Measurements from ENCODE around the gene NR3C2. TPM values are rescaled to one million over a fixed set of nuclear protein-coding genes. Genes with fewer than 3 reads are reported as not detected.

The NR3C2 gene
- total and polyA plus RNA-seq, 10 of the 15 experiments (the other 5 are each of a cell fraction or from before 2014, with no cell fraction given): 0.05 to 0.11 (median 0.08) TPM; not detected in 4

GRCh38 chr4:148335133-148335532 is 107.1 kb downstream of the NR3C2 start (continued):
- no peak for TF ChIP-seq BCLAF1 (IDR thresholded peaks at IDR 0.05)
- no peak for TF ChIP-seq E4F1 (IDR thresholded peaks at IDR 0.05; ENCODE audit: borderline replicate concordance, partially characterized antibody)
- TF ChIP-seq SUPT20H (IDR thresholded peaks at IDR 0.05; ENCODE audit: borderline replicate concordance, control insufficient read depth, low read depth, low read length): no peak

- no peaks in the 10 kb centered on the region for H3K79me2 ChIP-seq (ENCODE audit: control insufficient read depth, insufficient read depth, low read length)
- H3K36me3 ChIP-seq (ENCODE audit: control insufficient read depth in 2 of 2, insufficient read depth in 2 of 2, low read length in 1 of 2): no peaks in the 10 kb centered on the region
- no peak overlapping the region for H3K4me3 ChIP-seq
- intact Hi-C loops (cut with micrococcal nuclease; ENCODE audit: unreplicated experiment) (no loop called here), in situ Hi-C loops (cut with MboI) (no loop called here)
- H3K9me3 ChIP-seq (replicated peaks; ENCODE audit: control insufficient read depth, insufficient read depth, low read length): no peaks in the 10 kb centered on the region
- H3K4me1 ChIP-seq (ENCODE audit: control insufficient read depth, insufficient read depth, low read length): no peaks in the 10 kb centered on the region
- FAIRE-seq: no peak
- ChIA-PET POLR2A (no interaction called here), CTCF (no interaction called here), RAD21 (ENCODE audit: unreplicated experiment) (no interaction called here), SMC1A (ENCODE audit: uncharacterized antibody, unreplicated experiment) (interaction anchor here (1.3 kb wide), 1 partner anchor 9 kb away, joined by 3 read pairs; no protein-coding TSS in a partner anchor)
- H3K27me3 ChIP-seq (replicated peaks in 1 of 2; ENCODE audit: control insufficient read depth in 2 of 2, insufficient read depth in 2 of 2, low read length in 1 of 2): no peaks in the 10 kb centered on the region; a peak in 1 of 4 replicates
- WGBS (ENCODE audit: insufficient coverage, insufficient replicate concordance, low lambda C conversion rate, missing lambda C conversion rate): 0% methylated on average over 1 of the region's 1 CpG
- H3K27ac ChIP-seq (ENCODE audit: control insufficient read depth, insufficient read depth): no peak overlapping the region
- no peak for DNase-seq (ENCODE audit: low read depth, low spot score)
- H3K4me2 ChIP-seq (ENCODE audit: control insufficient read depth, insufficient read depth): no peak overlapping the region
- no peak overlapping the region for H3K9ac ChIP-seq (ENCODE audit: control insufficient read depth, insufficient read depth, low read length)
- no peak for ATAC-seq
- BruUV-seq (replicated peaks): no TSS peak
- H4K20me1 ChIP-seq (ENCODE audit: control insufficient read depth, insufficient read depth): no peaks in the 10 kb centered on the region
- TF ChIP-seq EGR1 (IDR thresholded peaks at IDR 0.05; ENCODE audit: borderline replicate concordance in 1 of 2, low read depth in 2 of 2, low read length in 2 of 2) (no peak), JUNB (IDR thresholded peaks at IDR 0.05) (no peak), E4F1 (IDR thresholded peaks at IDR 0.05; ENCODE audit: borderline replicate concordance, partially characterized antibody) (no peak), SMAD5 (IDR thresholded peaks at IDR 0.05; ENCODE audit: low read depth) (no peak), ZBTB4 (CRISPR knock-in tag; IDR thresholded peaks at IDR 0.05) (no peak), YY1 (IDR thresholded peaks at IDR 0.05; ENCODE audit: low read depth, low read length) (no peak), NFYB (IDR thresholded peaks at IDR 0.05; ENCODE audit: insufficient read depth, low read depth, low read length) (peak; percentile 35; the same call in 1 of the 2 replicates)
- no peak overlapping the region for H2AFZ ChIP-seq (ENCODE audit: control insufficient read depth, low read depth, low read length)
Measured at GRCh38 chr4:148333265-148333664, 108.9 kb downstream of the NR3C2 start.
